IPS DF 6.9 (cell line): ENCODE results near the gene DTNB.
"Not testable (repeated sequence)": the region's sequence is repeated elsewhere in the genome, so short reads cannot be mapped to it uniquely, and the experiment has no call there.

ENCODE experiments used
- DNase-seq: peaks from one replicate; pipeline ENCODE4 v3.0.0-alpha.2; 2013; ENCODE audit warnings: low read depth, low spot score
- H3K27ac ChIP-seq: one replicate; pipeline ENCODE4 v1.5.1; 2013; ENCODE audit warnings: low read length, control low read depth
- H3K27me3 ChIP-seq: 2 replicates; pipeline ENCODE4 v1.6.1; 2013; ENCODE audit warnings: mild to moderate bottlenecking, low read length; ENCODE audit not compliant: control insufficient read depth, insufficient read depth
- H3K36me3 ChIP-seq: 2 replicates; pipeline ENCODE4 v1.6.1; 2013; ENCODE audit warnings: low read length; ENCODE audit not compliant: control insufficient read depth, insufficient read depth
- H3K4me1 ChIP-seq: 2 replicates; pipeline ENCODE4 v1.6.1; 2013; ENCODE audit warnings: low read length; ENCODE audit not compliant: control insufficient read depth, insufficient read depth
- H3K4me3 ChIP-seq: 2 replicates; pipeline ENCODE4 v1.5.1; 2013; ENCODE audit warnings: mild to moderate bottlenecking, low read length
- H3K9me3 ChIP-seq: 2 replicates; pipeline ENCODE4 v1.6.1; 2013; ENCODE audit warnings: low read length, inconsistent platforms; ENCODE audit not compliant: control insufficient read depth, insufficient read depth
- WGBS: extraction: QIAGEN DNeasy Blood & Tissue Kit; methylation state at CpG from one replicate; pipeline ENCODE4 v1.1.7; 2013; ENCODE audit warnings: mixed read lengths, missing lambda C conversion rate; ENCODE audit not compliant: insufficient read length, insufficient coverage; 5-methylcytosine and 5-hydroxymethylcytosine counted together

DTNB gene

GRCh38 chr2:25414781-25415180 is 258.6 kb downstream of the DTNB start:
- no peak overlapping the region for H3K4me3 ChIP-seq
- no peaks in the 10 kb centered on the region for H3K4me1 ChIP-seq
- WGBS, result no CpG with 5 or more reads among the region's 6 CpGs
- H3K9me3 ChIP-seq, result no peaks in the 10 kb centered on the region
- H3K27me3 ChIP-seq, result no peaks in the 10 kb centered on the region
- no peaks in the 10 kb centered on the region; the same call in 1 of the 2 replicates for H3K36me3 ChIP-seq
- no peak overlapping the region for H3K27ac ChIP-seq
- no peak for DNase-seq

GRCh38 chr2:25413409-25413808 is 260.0 kb downstream of the DTNB start:
- WGBS, result no CpG with 5 or more reads among the region's 7 CpGs
- H3K4me3 ChIP-seq, H3K9me3 ChIP-seq, H3K27me3 ChIP-seq, H3K4me1 ChIP-seq, H3K36me3 ChIP-seq, H3K27ac ChIP-seq, DNase-seq: not testable (repeated sequence)

GRCh38 chr2:25411753-25412152 is 261.6 kb downstream of the DTNB start:
- no peaks in the 10 kb centered on the region for H3K9me3 ChIP-seq
- no peaks in the 10 kb centered on the region for H3K4me1 ChIP-seq
- no peak overlapping the region for H3K27ac ChIP-seq
- WGBS, result no CpG with 5 or more reads among the region's 6 CpGs
- no peaks in the 10 kb centered on the region for H3K27me3 ChIP-seq
- H3K36me3 ChIP-seq, result no peaks in the 10 kb centered on the region; the same call in 1 of the 2 replicates
- no peak for DNase-seq
- no peak overlapping the region for H3K4me3 ChIP-seq

GRCh38 chr2:25411281-25411680 is 262.1 kb downstream of the DTNB start:
- DNase-seq, result no peak
- no peak overlapping the region for H3K4me3 ChIP-seq
- no CpG with 5 or more reads among the region's 8 CpGs for WGBS
- no peaks in the 10 kb centered on the region for H3K9me3 ChIP-seq
- H3K27ac ChIP-seq, result no peak overlapping the region
- H3K27me3 ChIP-seq, result no peaks in the 10 kb centered on the region
- no peaks in the 10 kb centered on the region; the same call in 1 of the 2 replicates for H3K36me3 ChIP-seq
- H3K4me1 ChIP-seq, result no peaks in the 10 kb centered on the region

GRCh38 chr2:25410370-25410769 is 263.0 kb downstream of the DTNB start:
- Histone ChIP-seq H3K9me3 (no peaks in the 10 kb centered on the region), H3K4me1 (no peaks in the 10 kb centered on the region), H3K27ac (no peak overlapping the region), H3K36me3 (no peaks in the 10 kb centered on the region), H3K4me3 (no peak overlapping the region), H3K27me3 (no peaks in the 10 kb centered on the region)
- no peak for DNase-seq
- WGBS, result no CpG with 5 or more reads among the region's 6 CpGs

- no peak overlapping the region for H3K4me3 ChIP-seq
- H3K36me3 ChIP-seq, result no peaks in the 10 kb centered on the region
- no CpG with 5 or more reads among the region's 3 CpGs for WGBS
- DNase-seq, result no peak
- H3K27ac ChIP-seq, result no peak overlapping the region
- H3K9me3 ChIP-seq, result no peaks in the 10 kb centered on the region
- H3K4me1 ChIP-seq, result no peaks in the 10 kb centered on the region
- H3K27me3 ChIP-seq, result no peaks in the 10 kb centered on the region
These were observed 263.9 kb downstream of the DTNB start for GRCh38 chr2:25409468-25409867.

- no peak for DNase-seq
- WGBS, result 100% methylated on average over 1 of the region's 1 CpG
- H3K27me3 ChIP-seq, result no peaks in the 10 kb centered on the region
- no peak overlapping the region for H3K27ac ChIP-seq
- H3K9me3 ChIP-seq, result no peaks in the 10 kb centered on the region
- no peaks in the 10 kb centered on the region for H3K4me1 ChIP-seq
- H3K36me3 ChIP-seq, result no peaks in the 10 kb centered on the region
- H3K4me3 ChIP-seq, result no peak overlapping the region
These were observed 264.3 kb downstream of the DTNB start for GRCh38 chr2:25409044-25409443.

GRCh38 chr2:25405611-25406295 is 267.6 kb downstream of the DTNB start:
- Histone ChIP-seq H3K36me3 (no peaks in the 10 kb centered on the region), H3K4me1 (no peaks in the 10 kb centered on the region), H3K27me3 (no peaks in the 10 kb centered on the region), H3K9me3 (no peaks in the 10 kb centered on the region), H3K4me3 (no peak overlapping the region), H3K27ac (no peak overlapping the region)
- no peak for DNase-seq
- no CpG with 5 or more reads among the region's 9 CpGs for WGBS

- H3K4me1 ChIP-seq, DNase-seq, H3K9me3 ChIP-seq, H3K27me3 ChIP-seq, H3K27ac ChIP-seq, H3K4me3 ChIP-seq, H3K36me3 ChIP-seq: not testable (repeated sequence)
- WGBS, result no CpG with 5 or more reads among the region's 13 CpGs
These were observed 270.1 kb downstream of the DTNB start for GRCh38 chr2:25403120-25403760.

GRCh38 chr2:25402477-25402876 is 270.9 kb downstream of the DTNB start:
- Histone ChIP-seq H3K36me3 (no peaks in the 10 kb centered on the region), H3K27me3 (no peaks in the 10 kb centered on the region), H3K4me3 (no peak overlapping the region), H3K27ac (no peak overlapping the region), H3K9me3 (no peaks in the 10 kb centered on the region), H3K4me1 (no peaks in the 10 kb centered on the region)
- WGBS, result no CpG with 5 or more reads among the region's 3 CpGs
- no peak for DNase-seq
